SIG-M5 treated with dmso at 0.1 percent for 504 hours (cell line): ENCODE measurements around the gene SLC2A6.
"Not testable (repeated sequence)": the region's sequence is repeated elsewhere in the genome, so short reads cannot be mapped to it uniquely, and the experiment has no call there.

ENCODE experiments used
- DNase-seq: peaks from one replicate; lab custom pipeline; 2025; ENCODE audit not compliant: unreplicated experiment; lab: John Stamatoyannopoulos, UW

Gene SLC2A6

GRCh38 chr9:133463234-133463863, 15.6 kb downstream of the SLC2A6 start:
- DNase-seq = peak; percentile 7

GRCh38 chr9:133461975-133462374, 16.9 kb downstream of the SLC2A6 start:
- no peak for DNase-seq

- peak; percentile 24 for DNase-seq
These were observed 18.3 kb downstream of the SLC2A6 start for GRCh38 chr9:133460405-133461175.

- peak; percentile 94 for DNase-seq
These were observed 19.2 kb downstream of the SLC2A6 start, which contains the start of gene CACFD1 for GRCh38 chr9:133459476-133460404. Gene CACFD1 (plus strand): TSS chr9:133459978. CDS start chr9:133460067, 89 bp downstream.

GRCh38 chr9:133458643-133459312, 20.1 kb downstream of the SLC2A6 start:
- peak; percentile 3 for DNase-seq

GRCh38 chr9:133457748-133458147, 21.2 kb downstream of the SLC2A6 start:
- no peak for DNase-seq

- no peak for DNase-seq
These were observed 21.7 kb downstream of the SLC2A6 start for GRCh38 chr9:133457233-133457632.

- DNase-seq = no peak
These were observed 22.5 kb downstream of the SLC2A6 start for GRCh38 chr9:133456409-133456808.

- no peak for DNase-seq
These were observed 23.0 kb downstream of the SLC2A6 start for GRCh38 chr9:133455936-133456335.

GRCh38 chr9:133454943-133455673, 23.8 kb downstream of the SLC2A6 start:
- no peak for DNase-seq

- no peak for DNase-seq
These were observed 24.6 kb downstream of the SLC2A6 start for GRCh38 chr9:133454325-133454724.

- no peak for DNase-seq
These were observed 25.2 kb downstream of the SLC2A6 start for GRCh38 chr9:133453651-133454050.

- DNase-seq = no peak
These were observed 26.3 kb downstream of the SLC2A6 start for GRCh38 chr9:133452562-133452961.

GRCh38 chr9:133451865-133452264, 27.0 kb downstream of the SLC2A6 start:
- not testable (repeated sequence) for DNase-seq

GRCh38 chr9:133449760-133450159, 29.1 kb downstream of the SLC2A6 start:
- no peak for DNase-seq

GRCh38 chr9:133448487-133448972, 30.4 kb downstream of the SLC2A6 start:
- DNase-seq = no peak

GRCh38 chr9:133445293-133445969, 33.5 kb downstream of the SLC2A6 start:
- no peak for DNase-seq

- no peak for DNase-seq
These were observed 34.9 kb downstream of the SLC2A6 start for GRCh38 chr9:133443982-133444381.

GRCh38 chr9:133443248-133443647, 35.7 kb downstream of the SLC2A6 start:
- DNase-seq = no peak
